Measurements from ENCODE around the gene PIP4P1. TPM values are rescaled to one million over a fixed set of nuclear protein-coding genes. Genes with fewer than 3 reads are reported as not detected.

PIP4P1 gene
- total and polyA plus RNA-seq, 4 donors: 13.2 to 14.9 (median 14.3) TPM

GRCh38 chr14:20472536-20473169 lies 11.4 kb upstream of the PIP4P1 start:
- WGBS: 32% methylated on average over 2 of the region's 2 CpGs
- Histone ChIP-seq H3K4me3 (ENCODE audit: low read depth in 1 of 3, low read length in 3 of 3) (no peak overlapping the region), H3K36me3 (ENCODE audit: control insufficient read depth in 4 of 4, insufficient read depth in 3 of 4, low read depth in 1 of 4, low read length in 3 of 4) (peaks cover 3 to 34% (median 27%) of the 10 kb centered on the region in 4 donors), H3K9me3 (ENCODE audit: control insufficient read depth in 4 of 4, low read length in 3 of 4) (no peaks in the 10 kb centered on the region), H3K27me3 (ENCODE audit: control insufficient read depth in 4 of 4, insufficient read depth in 4 of 4, low read length in 3 of 4) (no peaks in the 10 kb centered on the region), H3K27ac (ENCODE audit: low read depth in 1 of 2, low read length in 2 of 2) (peak overlapping the region; percentile 27 to 40), H3K9ac (ENCODE audit: low read depth in 1 of 2, low read length in 2 of 2) (no peak overlapping the region), H3K4me1 (ENCODE audit: control insufficient read depth in 4 of 4, insufficient read depth in 4 of 4, low read length in 3 of 4) (peaks cover 6 to 50% (median 37%) of the 10 kb centered on the region in 4 donors)
- no peak for DNase-seq (ENCODE audit: low spot score)
- TF ChIP-seq RXRA (IDR thresholded peaks at IDR 0.05) (peak; percentile 29 to 60), SP1 (IDR thresholded peaks at IDR 0.05) (peak; percentile 11), FOXA2 (IDR thresholded peaks at IDR 0.05) (peak; percentile 26), HNF4A (conservative IDR thresholded peaks at IDR 0.05) (peak; percentile 64), FOXA1 (IDR thresholded peaks at IDR 0.05) (no peak), JUND (IDR thresholded peaks at IDR 0.05) (no peak)
- TF ChIP-seq, protein P1, sequence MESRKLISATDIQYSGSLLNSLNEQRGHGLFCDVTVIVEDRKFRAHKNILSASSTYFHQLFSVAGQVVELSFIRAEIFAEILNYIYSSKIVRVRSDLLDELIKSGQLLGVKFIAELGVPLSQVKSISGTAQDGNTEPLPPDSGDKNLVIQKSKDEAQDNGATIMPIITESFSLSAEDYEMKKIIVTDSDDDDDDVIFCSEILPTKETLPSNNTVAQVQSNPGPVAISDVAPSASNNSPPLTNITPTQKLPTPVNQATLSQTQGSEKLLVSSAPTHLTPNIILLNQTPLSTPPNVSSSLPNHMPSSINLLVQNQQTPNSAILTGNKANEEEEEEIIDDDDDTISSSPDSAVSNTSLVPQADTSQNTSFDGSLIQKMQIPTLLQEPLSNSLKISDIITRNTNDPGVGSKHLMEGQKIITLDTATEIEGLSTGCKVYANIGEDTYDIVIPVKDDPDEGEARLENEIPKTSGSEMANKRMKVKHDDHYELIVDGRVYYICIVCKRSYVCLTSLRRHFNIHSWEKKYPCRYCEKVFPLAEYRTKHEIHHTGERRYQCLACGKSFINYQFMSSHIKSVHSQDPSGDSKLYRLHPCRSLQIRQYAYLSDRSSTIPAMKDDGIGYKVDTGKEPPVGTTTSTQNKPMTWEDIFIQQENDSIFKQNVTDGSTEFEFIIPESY (IDR thresholded peaks at IDR 0.05): no peak

GRCh38 chr14:20470603-20470901 lies 9.3 kb upstream of the PIP4P1 start:
- DNase-seq (ENCODE audit: low spot score): no peak
- no peak for TF ChIP-seq YY1 (IDR thresholded peaks at IDR 0.05)
- no peak for TF ChIP-seq SP1 (IDR thresholded peaks at IDR 0.05)
- no peak for TF ChIP-seq NR2F2 (IDR thresholded peaks at IDR 0.05)
- TF ChIP-seq FOXA2 (IDR thresholded peaks at IDR 0.05): no peak
- TF ChIP-seq JUND (IDR thresholded peaks at IDR 0.05): no peak
- TF ChIP-seq RAD21 (IDR thresholded peaks at IDR 0.05): no peak
- TF ChIP-seq FOXA1 (IDR thresholded peaks at IDR 0.05): no peak
- no peak for TF ChIP-seq TAF1 (conservative IDR thresholded peaks at IDR 0.05)
- TF ChIP-seq HNF4G (IDR thresholded peaks at IDR 0.05): no peak
- TF ChIP-seq GABPA (IDR thresholded peaks at IDR 0.05 in 1 of 2, conservative IDR thresholded peaks at IDR 0.05 in 1 of 2): no peak
- TF ChIP-seq, protein P2, sequence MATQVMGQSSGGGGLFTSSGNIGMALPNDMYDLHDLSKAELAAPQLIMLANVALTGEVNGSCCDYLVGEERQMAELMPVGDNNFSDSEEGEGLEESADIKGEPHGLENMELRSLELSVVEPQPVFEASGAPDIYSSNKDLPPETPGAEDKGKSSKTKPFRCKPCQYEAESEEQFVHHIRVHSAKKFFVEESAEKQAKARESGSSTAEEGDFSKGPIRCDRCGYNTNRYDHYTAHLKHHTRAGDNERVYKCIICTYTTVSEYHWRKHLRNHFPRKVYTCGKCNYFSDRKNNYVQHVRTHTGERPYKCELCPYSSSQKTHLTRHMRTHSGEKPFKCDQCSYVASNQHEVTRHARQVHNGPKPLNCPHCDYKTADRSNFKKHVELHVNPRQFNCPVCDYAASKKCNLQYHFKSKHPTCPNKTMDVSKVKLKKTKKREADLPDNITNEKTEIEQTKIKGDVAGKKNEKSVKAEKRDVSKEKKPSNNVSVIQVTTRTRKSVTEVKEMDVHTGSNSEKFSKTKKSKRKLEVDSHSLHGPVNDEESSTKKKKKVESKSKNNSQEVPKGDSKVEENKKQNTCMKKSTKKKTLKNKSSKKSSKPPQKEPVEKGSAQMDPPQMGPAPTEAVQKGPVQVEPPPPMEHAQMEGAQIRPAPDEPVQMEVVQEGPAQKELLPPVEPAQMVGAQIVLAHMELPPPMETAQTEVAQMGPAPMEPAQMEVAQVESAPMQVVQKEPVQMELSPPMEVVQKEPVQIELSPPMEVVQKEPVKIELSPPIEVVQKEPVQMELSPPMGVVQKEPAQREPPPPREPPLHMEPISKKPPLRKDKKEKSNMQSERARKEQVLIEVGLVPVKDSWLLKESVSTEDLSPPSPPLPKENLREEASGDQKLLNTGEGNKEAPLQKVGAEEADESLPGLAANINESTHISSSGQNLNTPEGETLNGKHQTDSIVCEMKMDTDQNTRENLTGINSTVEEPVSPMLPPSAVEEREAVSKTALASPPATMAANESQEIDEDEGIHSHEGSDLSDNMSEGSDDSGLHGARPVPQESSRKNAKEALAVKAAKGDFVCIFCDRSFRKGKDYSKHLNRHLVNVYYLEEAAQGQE (IDR thresholded peaks at IDR 0.05): no peak
- no peak for TF ChIP-seq CTCF (IDR thresholded peaks at IDR 0.05; ENCODE audit: low read depth, low read length, missing input control)
- TF ChIP-seq, protein P1 (IDR thresholded peaks at IDR 0.05): no peak
- no peak for TF ChIP-seq HNF4A (conservative IDR thresholded peaks at IDR 0.05)
- TF ChIP-seq EGR1 (IDR thresholded peaks at IDR 0.05; ENCODE audit: low read depth in 2 of 2): no peak
- no peak for TF ChIP-seq MAX (IDR thresholded peaks at IDR 0.05)
- no peak for TF ChIP-seq RXRA (IDR thresholded peaks at IDR 0.05)
- TF ChIP-seq ATF3 (IDR thresholded peaks at IDR 0.05): no peak
- Histone ChIP-seq H3K4me3 (ENCODE audit: low read depth in 1 of 3, low read length in 3 of 3) (peak overlapping the region; percentile 63 to 91 (median 63)), H3K9me3 (ENCODE audit: control insufficient read depth in 4 of 4, low read length in 3 of 4) (no peaks in the 10 kb centered on the region), H3K36me3 (ENCODE audit: control insufficient read depth in 4 of 4, insufficient read depth in 3 of 4, low read depth in 1 of 4, low read length in 3 of 4) (peaks cover 3 to 18% (median 15%) of the 10 kb centered on the region in 4 donors), H3K27ac (ENCODE audit: low read depth in 1 of 2, low read length in 2 of 2) (peak overlapping the region; percentile 71 to 80), H3K9ac (ENCODE audit: low read depth in 1 of 2, low read length in 2 of 2) (peak overlapping the region in 1 of 2 donors; percentile 60), H3K4me1 (ENCODE audit: control insufficient read depth in 4 of 4, insufficient read depth in 4 of 4, low read length in 3 of 4) (peaks cover 6 to 39% (median 33%) of the 10 kb centered on the region in 4 donors), H3K27me3 (ENCODE audit: control insufficient read depth in 4 of 4, insufficient read depth in 4 of 4, low read length in 3 of 4) (no peaks in the 10 kb centered on the region)
- under 1% methylated on average over 2 of the region's 2 CpGs for WGBS
